GM12878 (cell line): ENCODE measurements around the gene SYS1. TPM values are rescaled to one million over a fixed set of nuclear protein-coding genes. Genes with fewer than 3 reads are reported as not detected.

ENCODE experiments used
- ATAC-seq: fragments of 200-7000 bp; cut with Tn5 transposase; 3 replicates; pipeline ENCODE4 v1.9.1; 2020; ENCODE audit warnings: mild to moderate bottlenecking, moderate library complexity
- BruUV-seq: library from RNA; stranded (reverse); fragments of 400-500 nt; replicated peaks from 2 replicates; lab custom pipeline; 2021; lab: Mats Ljungman, UMichigan
- CTCF ChIA-PET: fragments of 300-600 bp; sonication (Branson Sonifier 250); formaldehyde crosslinking; extraction: SDS; loops from one replicate; lab custom pipeline; 2021; ENCODE audit warnings: inconsistent platforms; lab: Yijun Ruan, JAX
- POLR2A ChIA-PET: fragments of 350-600 bp; formaldehyde crosslinking; extraction: SDS; loops from one replicate; lab custom pipeline; 2021; ENCODE audit warnings: inconsistent platforms; lab: Charles Lee
- RAD21 ChIA-PET: fragments of 300-600 bp; sonication (Branson Sonifier 250); formaldehyde crosslinking; loops from one replicate; lab custom pipeline; 2023; ENCODE audit warnings: antibody characterized with exemption; ENCODE audit not compliant: unreplicated experiment; lab: Charles Lee
- SMC1A ChIA-PET: fragments of 300-600 bp; sonication (Branson Sonifier 250); formaldehyde crosslinking; loops from one replicate; lab custom pipeline; 2023; ENCODE audit not compliant: unreplicated experiment, uncharacterized antibody; lab: Charles Lee
- DNase-seq: peaks from one replicate; pipeline ENCODE4 v3.0.0-alpha.2; 2011; ENCODE audit warnings: low read depth, low spot score
- FAIRE-seq: peaks from 3 replicates; lab custom pipeline; 2011; peaks lifted over from hg19 to GRCh38; lab: Jason Lieb, UNC
- H2AFZ ChIP-seq: 2 replicates; pipeline ENCODE4 v1.6.0; 2011; ENCODE audit warnings: low read depth, low read length, control low read depth; ENCODE audit not compliant: control insufficient read depth
- H3K27ac ChIP-seq: 2 replicates; pipeline ENCODE4 v1.5.1; 2011; ENCODE audit warnings: control low read depth; ENCODE audit not compliant: control insufficient read depth, insufficient read depth
- H3K27me3 ChIP-seq, 2 experiments: replicated peaks in 1 of 2; 2 replicates each; pipeline versions ENCODE4 v1.6.0 to v1.6.1; 2011; ENCODE audit warnings: low read length in 1 of 2; ENCODE audit not compliant: control insufficient read depth in 2 of 2, insufficient read depth in 2 of 2
- H3K36me3 ChIP-seq, 2 experiments: 2 replicates each; pipeline ENCODE4 v1.5.1; 2011; ENCODE audit warnings: low read length in 1 of 2; ENCODE audit not compliant: control insufficient read depth in 2 of 2, insufficient read depth in 2 of 2
- H3K4me1 ChIP-seq: 2 replicates; pipeline ENCODE4 v1.6.1; 2011; ENCODE audit warnings: mild to moderate bottlenecking, low read length, moderate library complexity, mixed read lengths; ENCODE audit not compliant: control insufficient read depth, insufficient read depth
- H3K4me2 ChIP-seq: 2 replicates; pipeline ENCODE4 v1.6.0; 2011; ENCODE audit warnings: control low read depth; ENCODE audit not compliant: control insufficient read depth, insufficient read depth
- H3K4me3 ChIP-seq: fragments of 200-600 bp; sonication (generic); 2 replicates; pipeline ENCODE4 v1.5.1; 2016
- H3K79me2 ChIP-seq: 2 replicates; pipeline ENCODE4 v1.6.0; 2011; ENCODE audit warnings: low read length; ENCODE audit not compliant: control insufficient read depth, insufficient read depth
- H3K9ac ChIP-seq: 2 replicates; pipeline ENCODE4 v1.8.0; 2011; ENCODE audit warnings: low read length, control low read depth, mixed read lengths; ENCODE audit not compliant: control insufficient read depth, insufficient read depth
- H3K9me3 ChIP-seq: replicated peaks from 3 replicates; pipeline ENCODE4 v1.5.1; 2011; ENCODE audit warnings: mild to moderate bottlenecking, low read length; ENCODE audit not compliant: control insufficient read depth, insufficient read depth
- H4K20me1 ChIP-seq: 2 replicates; pipeline ENCODE4 v1.6.0; 2011; ENCODE audit not compliant: control insufficient read depth, insufficient read depth
- BRCA1 ChIP-seq: IDR thresholded peaks from 2 replicates; pipeline ENCODE4 v1.6.1; 2011; ENCODE audit warnings: low read depth, low read length, improper control_type of control experiment
- CREM ChIP-seq: IDR thresholded peaks from 2 replicates; pipeline ENCODE4 v1.6.1; 2014; ENCODE audit warnings: antibody characterized with exemption, low read depth
- HDAC6 ChIP-seq: fragments of 200-600 bp; sonication (generic); IDR thresholded peaks from one replicate; pipeline ENCODE4 v1.8.0; 2017; ENCODE audit warnings: antibody characterized with exemption; ENCODE audit not compliant: unreplicated experiment
- MEF2A ChIP-seq: IDR thresholded peaks from 2 replicates; pipeline ENCODE4 v1.6.1; 2011; ENCODE audit warnings: low read depth, mild to moderate bottlenecking, low read length, moderate library complexity; ENCODE audit not compliant: insufficient read depth
- PAX8 ChIP-seq: fragments of 450-650 bp; IDR thresholded peaks from 2 replicates; pipeline ENCODE4 v1.6.1; 2017; ENCODE audit warnings: mild to moderate bottlenecking, moderate library complexity
- PML ChIP-seq: IDR thresholded peaks from 2 replicates; pipeline ENCODE4 v1.6.1; 2012; ENCODE audit warnings: low read length, inconsistent platforms
- SP1 ChIP-seq: IDR thresholded peaks from one replicate; pipeline ENCODE4 v1.6.1; 2011; ENCODE audit warnings: low read depth, low read length
- STAT3 ChIP-seq: IDR thresholded peaks from 2 replicates; pipeline ENCODE4 v1.6.1; 2011; ENCODE audit warnings: low read depth, low read length, improper control_type of control experiment
- SUPT20H ChIP-seq: IDR thresholded peaks from 2 replicates; pipeline ENCODE4 v1.6.1; 2011; ENCODE audit warnings: low read depth, mild to moderate bottlenecking, low read length, moderate library complexity, borderline replicate concordance; ENCODE audit not compliant: control insufficient read depth
- TARDBP ChIP-seq: IDR thresholded peaks from 2 replicates; pipeline ENCODE4 v1.6.1; 2016; ENCODE audit warnings: borderline replicate concordance
- TCF7 ChIP-seq: IDR thresholded peaks from 2 replicates; pipeline ENCODE4 v1.6.1; 2014; ENCODE audit warnings: antibody characterized with exemption, borderline replicate concordance
- WGBS: methylation state at CpG from one replicate; pipeline ENCODE4 v1.1.6; 2016; ENCODE audit warnings: low lambda C conversion rate; ENCODE audit not compliant: insufficient replicate concordance, insufficient coverage; ENCODE audit errors: missing lambda C conversion rate; 5-methylcytosine and 5-hydroxymethylcytosine counted together
- in situ Hi-C: fragments of 300-500 bp; cut with MboI; formaldehyde crosslinking; loops from 9 replicates; pipeline ENCODE4 v1.14.3; 2018; ENCODE audit warnings: mixed read lengths
- intact Hi-C: fragments of 100-400 bp; cut with micrococcal nuclease; formaldehyde crosslinking; loops from one replicate; pipeline ENCODE4 v1.14.2; 2022; ENCODE audit not compliant: unreplicated experiment
- polyA plus RNA-seq, 11 experiments: library from polyadenylated mRNA; depleted of rRNA in 4 of 11; unstranded in 6 of 11; stranded (reverse) in 5 of 11; fragments of >200 nt; fragmentation: Nextera tagmentation in 4 of 11; fragmentation: Illumina TruSeq in 1 of 11; extraction: Ambion mirVana in 4 of 11; extraction: Trizol in 1 of 11; gene quantifications; 1 replicate in 1 of 11; 2 replicates in 10 of 11; pipeline versions ENCODE4 v1.2.1 to v1.2.3, GENCODE V29; 2011 to 2016; ENCODE audit warnings: inconsistent platforms in 2 of 11, missing spikeins in 2 of 11, low read depth in 1 of 11
- total RNA-seq, 4 experiments: library from RNA; depleted of rRNA in 3 of 4; stranded (reverse); fragments of >200 nt in 3 of 4; fragmentation: Illumina TruSeq in 1 of 4; extraction: Trizol in 1 of 4; gene quantifications; 2 replicates each; pipeline versions ENCODE4 v1.2.1 to v1.2.3, GENCODE V29; 2013 to 2021
- TF ChIP-seq, protein P1 (sequence below): fragments of 450-650 bp; IDR thresholded peaks from 2 replicates; pipeline ENCODE4 v1.6.1; 2016; ENCODE audit warnings: mild to moderate bottlenecking
- TF ChIP-seq, protein P2 (sequence below), 3 experiments: IDR thresholded peaks in 2 of 3; conservative IDR thresholded peaks in 1 of 3; 2 replicates each; pipeline ENCODE4 v1.5.1; 2011; ENCODE audit warnings: low read depth in 3 of 3, low read length in 3 of 3, mild to moderate bottlenecking in 3 of 3, control low read depth in 2 of 3, moderate library complexity in 2 of 3, inconsistent platforms in 1 of 3, mixed read lengths in 1 of 3; ENCODE audit not compliant: control insufficient read depth in 2 of 3, insufficient read depth in 1 of 3; ENCODE audit errors: extremely low read depth in 1 of 3
- TF ChIP-seq, protein P3 (sequence below): fragments of 450-650 bp; IDR thresholded peaks from 2 replicates; pipeline ENCODE4 v1.6.1; 2017; ENCODE audit warnings: borderline replicate concordance

The SYS1 gene
- total and polyA plus RNA-seq, 10 of the 15 experiments (the other 5 are each of a cell fraction or from before 2014, with no cell fraction given), result 5.1 to 22.6 (median 9.3) TPM

DNA sequence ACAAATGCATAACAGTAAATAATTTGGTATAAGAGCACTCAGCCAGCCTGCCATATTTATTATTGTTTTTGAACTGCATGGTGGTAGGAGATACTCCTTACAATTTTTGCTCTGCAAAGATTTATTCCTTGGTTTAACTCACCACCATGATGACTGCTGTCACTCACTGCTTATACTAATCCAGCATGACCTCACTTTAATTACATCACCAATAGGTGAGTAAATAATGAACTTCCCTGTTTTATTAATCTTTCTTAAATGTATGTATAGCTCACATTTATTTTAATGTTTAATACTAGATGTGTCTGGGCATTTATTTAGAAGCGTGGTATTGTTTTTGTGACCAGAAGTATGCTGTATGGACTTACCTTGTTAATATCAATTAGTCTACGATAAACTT is 28.0 kb downstream of the SYS1 start:
- FAIRE-seq, result no peak
- H3K36me3 ChIP-seq, result no peaks in the 10 kb centered on the region; a peak in 1 of 4 replicates
- ChIA-PET RAD21 (no interaction called here), POLR2A (no interaction called here), SMC1A (no interaction called here), CTCF (interaction anchor here (0.7 to 3.3 kb wide), 3 partner anchors 17 to 78 kb away, joined by 3 to 16 read pairs (median 4); no protein-coding TSS in a partner anchor)
- H3K79me2 ChIP-seq, result no peaks in the 10 kb centered on the region
- no peak overlapping the region for H2AFZ ChIP-seq
- H4K20me1 ChIP-seq, result no peaks in the 10 kb centered on the region
- no peak overlapping the region for H3K9ac ChIP-seq
- no peak overlapping the region for H3K27ac ChIP-seq
- H3K4me1 ChIP-seq, result no peaks in the 10 kb centered on the region
- H3K9me3 ChIP-seq, result no peaks in the 10 kb centered on the region; the same call in 2 of the 3 replicates
- TF ChIP-seq PML (no peak), STAT3 (no peak), BRCA1 (no peak)
- TF ChIP-seq, protein P1, sequence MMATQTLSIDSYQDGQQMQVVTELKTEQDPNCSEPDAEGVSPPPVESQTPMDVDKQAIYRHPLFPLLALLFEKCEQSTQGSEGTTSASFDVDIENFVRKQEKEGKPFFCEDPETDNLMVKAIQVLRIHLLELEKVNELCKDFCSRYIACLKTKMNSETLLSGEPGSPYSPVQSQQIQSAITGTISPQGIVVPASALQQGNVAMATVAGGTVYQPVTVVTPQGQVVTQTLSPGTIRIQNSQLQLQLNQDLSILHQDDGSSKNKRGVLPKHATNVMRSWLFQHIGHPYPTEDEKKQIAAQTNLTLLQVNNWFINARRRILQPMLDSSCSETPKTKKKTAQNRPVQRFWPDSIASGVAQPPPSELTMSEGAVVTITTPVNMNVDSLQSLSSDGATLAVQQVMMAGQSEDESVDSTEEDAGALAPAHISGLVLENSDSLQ, result peak; percentile 42; the same call in 1 of the 2 replicates
- H3K4me2 ChIP-seq, result no peak overlapping the region
- DNase-seq, result no peak
- ATAC-seq, result peak; percentile 40
- no peaks in the 10 kb centered on the region for H3K27me3 ChIP-seq
- in situ Hi-C loops, result no loop called here
- no TSS peak for BruUV-seq
- intact Hi-C loops, result no loop called here
- 23% methylated on average over 2 of the region's 2 CpGs for WGBS
- no peak overlapping the region for H3K4me3 ChIP-seq

- Histone ChIP-seq H3K27ac (no peak overlapping the region), H3K9me3 (no peaks in the 10 kb centered on the region; the same call in 2 of the 3 replicates), H3K27me3 (no peaks in the 10 kb centered on the region), H4K20me1 (no peaks in the 10 kb centered on the region), H3K4me3 (peak overlapping the region; percentile 24; the same call in 1 of the 2 replicates), H3K4me2 (no peak overlapping the region), H2AFZ (no peak overlapping the region), H3K79me2 (no peaks in the 10 kb centered on the region), H3K36me3 (no peaks in the 10 kb centered on the region; a peak in 1 of 4 replicates), H3K4me1 (no peaks in the 10 kb centered on the region), H3K9ac (no peak overlapping the region)
- no TSS peak for BruUV-seq
- 34% methylated on average over 2 of the region's 2 CpGs for WGBS
- ChIA-PET POLR2A (no interaction called here), SMC1A (no interaction called here), RAD21 (interaction anchor here (0.9 to 1.2 kb wide), 2 partner anchors 18 to 29 kb away, joined by 3 read pairs; partner anchors contain the start of gene SYS1), CTCF (interaction anchor here (0.7 to 3.3 kb wide), 3 partner anchors 40 to 79 kb away, joined by 3 to 16 read pairs (median 3); no protein-coding TSS in a partner anchor)
- intact Hi-C loops (no loop called here), in situ Hi-C loops (no loop called here)
- ATAC-seq, result no peak
- no peak for FAIRE-seq
- no peak for DNase-seq
- TF ChIP-seq TARDBP (no peak), TCF7 (no peak), MEF2A (no peak), SUPT20H (no peak), HDAC6 (no peak), CREM (no peak), PAX8 (no peak), STAT3 (no peak), SP1 (no peak)
- TF ChIP-seq, protein P2, sequence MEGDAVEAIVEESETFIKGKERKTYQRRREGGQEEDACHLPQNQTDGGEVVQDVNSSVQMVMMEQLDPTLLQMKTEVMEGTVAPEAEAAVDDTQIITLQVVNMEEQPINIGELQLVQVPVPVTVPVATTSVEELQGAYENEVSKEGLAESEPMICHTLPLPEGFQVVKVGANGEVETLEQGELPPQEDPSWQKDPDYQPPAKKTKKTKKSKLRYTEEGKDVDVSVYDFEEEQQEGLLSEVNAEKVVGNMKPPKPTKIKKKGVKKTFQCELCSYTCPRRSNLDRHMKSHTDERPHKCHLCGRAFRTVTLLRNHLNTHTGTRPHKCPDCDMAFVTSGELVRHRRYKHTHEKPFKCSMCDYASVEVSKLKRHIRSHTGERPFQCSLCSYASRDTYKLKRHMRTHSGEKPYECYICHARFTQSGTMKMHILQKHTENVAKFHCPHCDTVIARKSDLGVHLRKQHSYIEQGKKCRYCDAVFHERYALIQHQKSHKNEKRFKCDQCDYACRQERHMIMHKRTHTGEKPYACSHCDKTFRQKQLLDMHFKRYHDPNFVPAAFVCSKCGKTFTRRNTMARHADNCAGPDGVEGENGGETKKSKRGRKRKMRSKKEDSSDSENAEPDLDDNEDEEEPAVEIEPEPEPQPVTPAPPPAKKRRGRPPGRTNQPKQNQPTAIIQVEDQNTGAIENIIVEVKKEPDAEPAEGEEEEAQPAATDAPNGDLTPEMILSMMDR (IDR thresholded peaks at IDR 0.05 in 2 of 3, conservative IDR thresholded peaks at IDR 0.05 in 1 of 3; ENCODE audit: control insufficient read depth in 2 of 3, extremely low read depth in 1 of 3, insufficient read depth in 1 of 3, low read depth in 3 of 3, low read length in 3 of 3), result no peak
- TF ChIP-seq, protein P3, sequence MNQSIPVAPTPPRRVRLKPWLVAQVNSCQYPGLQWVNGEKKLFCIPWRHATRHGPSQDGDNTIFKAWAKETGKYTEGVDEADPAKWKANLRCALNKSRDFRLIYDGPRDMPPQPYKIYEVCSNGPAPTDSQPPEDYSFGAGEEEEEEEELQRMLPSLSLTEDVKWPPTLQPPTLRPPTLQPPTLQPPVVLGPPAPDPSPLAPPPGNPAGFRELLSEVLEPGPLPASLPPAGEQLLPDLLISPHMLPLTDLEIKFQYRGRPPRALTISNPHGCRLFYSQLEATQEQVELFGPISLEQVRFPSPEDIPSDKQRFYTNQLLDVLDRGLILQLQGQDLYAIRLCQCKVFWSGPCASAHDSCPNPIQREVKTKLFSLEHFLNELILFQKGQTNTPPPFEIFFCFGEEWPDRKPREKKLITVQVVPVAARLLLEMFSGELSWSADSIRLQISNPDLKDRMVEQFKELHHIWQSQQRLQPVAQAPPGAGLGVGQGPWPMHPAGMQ, result no peak
Observed at GRCh38 chr20:45391559-45391958, 28.6 kb downstream of the SYS1 start.
